ENCODE results near the gene MKRN2OS.

- TF ChIP-seq CTCF (IDR thresholded peaks at IDR 0.05; ENCODE audit: low read length) (no peak), EZH2 (optimal IDR thresholded peaks at IDR 0.05; ENCODE audit: low read depth, low read length) (no peak)
These were observed 22.6 kb downstream of the MKRN2OS start for GRCh38 chr3:12522721-12523120.
